Lower lobe of right lung (tissue), 2 donors: Measurements from ENCODE around the gene FGF10. TPM values are rescaled to one million over a fixed set of nuclear protein-coding genes. Genes with fewer than 3 reads are reported as not detected.

Source experiments
- ATAC-seq, 2 donors: fragments of 200-7000 bp; cut with Tn5 transposase; one replicate each; pipeline ENCODE4 v1.9.1; 2020 to 2022; ENCODE audit warnings: mild to moderate bottlenecking in 2 of 2, moderate library complexity in 2 of 2
- DNase-seq: peaks from one replicate; pipeline ENCODE4 v3.0.0-alpha.2; 2020
- H3K27ac ChIP-seq: fragments of 200-600 bp; one replicate; pipeline ENCODE4 v1.8.0; 2022
- H3K27me3 ChIP-seq: fragments of 200-600 bp; one replicate; pipeline ENCODE4 v1.8.0; 2022; ENCODE audit warnings: low read depth
- H3K36me3 ChIP-seq: fragments of 200-600 bp; one replicate; pipeline ENCODE4 v1.8.0; 2022; ENCODE audit warnings: mild to moderate bottlenecking
- H3K4me1 ChIP-seq: fragments of 200-600 bp; one replicate; pipeline ENCODE4 v1.8.0; 2022
- H3K4me3 ChIP-seq: fragments of 200-600 bp; one replicate; pipeline ENCODE4 v1.8.0; 2022; ENCODE audit warnings: mild to moderate bottlenecking
- H3K9me3 ChIP-seq: fragments of 200-600 bp; one replicate; pipeline ENCODE4 v1.8.0; 2022
- CTCF ChIP-seq: fragments of 200-600 bp; IDR thresholded peaks from one replicate; pipeline ENCODE4 v1.8.0; 2022; ENCODE audit warnings: antibody characterized with exemption, mild to moderate bottlenecking
- intact Hi-C: fragments of 100-400 bp; cut with DNase I; formaldehyde crosslinking; loops from one replicate; pipeline ENCODE4 v1.11.0; 2022
- total RNA-seq: library from RNA; stranded (reverse); fragmentation: NEBNext Ultra II Directional; extraction: Animal tissue kit (Norgen Biotek cat#: 25700); gene quantifications from one replicate; pipeline ENCODE4 v1.2.1, GENCODE V29; 2021
- donor health status: DM: no; HTN: yes; CAD: no; lungs with severe emphysema.

FGF10 gene
- total RNA-seq, 1 donor from 2014 or later = 7.6 TPM

- H3K27ac ChIP-seq = no peak overlapping the region
- H3K4me3 ChIP-seq = no peak overlapping the region
- TF ChIP-seq CTCF = no peak
- H3K4me1 ChIP-seq = no peaks in the 10 kb centered on the region
- no peaks in the 10 kb centered on the region for H3K9me3 ChIP-seq
- no peaks in the 10 kb centered on the region for H3K27me3 ChIP-seq
- DNase-seq = no peak
- no peak for ATAC-seq
- no peaks in the 10 kb centered on the region for H3K36me3 ChIP-seq
- intact Hi-C loops = no loop called here
These were observed 12.2 kb downstream of the FGF10 start for GRCh38 chr5:44377057-44377456.

DNA sequence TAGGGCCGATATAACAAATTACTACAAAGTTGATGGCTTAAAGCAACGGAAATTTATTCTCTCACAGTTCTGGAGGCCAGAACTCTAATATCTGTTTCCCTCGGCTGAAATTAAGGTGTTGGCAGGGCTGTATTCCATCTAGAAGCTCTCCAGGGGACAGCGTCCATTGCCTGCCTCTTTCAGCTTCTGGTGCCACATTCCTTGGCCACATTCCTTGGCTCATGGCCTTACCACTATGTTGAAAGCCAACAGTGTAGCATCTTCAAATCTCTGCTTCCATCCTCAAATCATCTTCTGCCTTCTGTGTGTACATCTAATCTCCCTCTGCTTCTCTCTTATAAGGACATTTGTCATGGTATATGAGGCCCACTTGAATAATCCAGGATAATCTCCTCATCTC is 17.2 kb downstream of the FGF10 start:
- intact Hi-C loops = no loop called here
- ATAC-seq = no peak
- Histone ChIP-seq H3K9me3 (no peaks in the 10 kb centered on the region), H3K4me3 (no peak overlapping the region), H3K36me3 (no peaks in the 10 kb centered on the region), H3K27me3 (no peaks in the 10 kb centered on the region), H3K27ac (no peak overlapping the region), H3K4me1 (no peaks in the 10 kb centered on the region)
- TF ChIP-seq CTCF = no peak
- no peak for DNase-seq

DNA sequence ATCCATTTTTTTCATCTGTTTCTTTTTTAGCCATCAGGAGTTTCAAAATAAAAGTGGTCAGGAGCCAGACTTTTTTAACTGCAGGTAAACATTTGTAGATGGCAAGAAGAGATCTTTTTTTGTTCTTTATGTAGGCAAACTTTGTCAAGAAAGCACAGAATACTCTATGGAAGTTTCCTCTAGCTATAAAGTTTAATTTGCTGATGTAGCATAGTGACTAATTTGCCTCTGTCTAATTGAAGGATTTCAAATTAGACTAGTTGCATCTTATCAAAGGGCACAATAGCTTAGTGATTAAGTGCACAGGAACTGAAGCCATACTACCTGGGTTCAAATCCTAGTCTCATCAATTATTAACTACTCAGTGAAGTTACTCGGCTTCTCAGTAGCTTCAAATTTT is 22.0 kb downstream of the FGF10 start:
- Histone ChIP-seq H3K36me3 (no peaks in the 10 kb centered on the region), H3K4me1 (no peaks in the 10 kb centered on the region), H3K27me3 (no peaks in the 10 kb centered on the region), H3K9me3 (no peaks in the 10 kb centered on the region), H3K4me3 (no peak overlapping the region), H3K27ac (no peak overlapping the region)
- ATAC-seq (no peak), DNase-seq (no peak)
- TF ChIP-seq CTCF = no peak
- intact Hi-C loops = no loop called here

DNA sequence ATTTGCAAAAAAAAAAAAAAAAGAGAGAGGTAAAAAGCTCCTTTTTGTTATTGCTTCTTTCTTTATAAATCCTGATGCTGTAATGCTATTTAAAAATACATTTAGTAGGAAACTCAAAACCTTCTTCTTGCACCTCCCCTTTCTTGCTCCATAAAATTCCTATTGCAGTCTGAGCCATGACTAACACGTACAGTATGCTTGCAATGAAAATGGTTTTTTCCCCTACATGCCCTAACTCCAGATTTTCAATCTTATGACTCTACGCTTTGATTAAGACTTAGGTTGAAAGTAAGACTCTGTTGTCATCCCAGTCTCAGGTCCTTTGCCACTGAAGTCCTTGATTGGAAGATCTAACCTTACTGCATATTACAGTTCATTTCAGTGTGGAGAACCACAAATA is 23.9 kb downstream of the FGF10 start:
- no peak for TF ChIP-seq CTCF
- intact Hi-C loops = no loop called here
- ATAC-seq (no peak), DNase-seq (no peak)
- Histone ChIP-seq H3K36me3 (no peaks in the 10 kb centered on the region), H3K27me3 (no peaks in the 10 kb centered on the region), H3K27ac (no peak overlapping the region), H3K4me1 (no peaks in the 10 kb centered on the region), H3K4me3 (no peak overlapping the region), H3K9me3 (no peaks in the 10 kb centered on the region)

DNA sequence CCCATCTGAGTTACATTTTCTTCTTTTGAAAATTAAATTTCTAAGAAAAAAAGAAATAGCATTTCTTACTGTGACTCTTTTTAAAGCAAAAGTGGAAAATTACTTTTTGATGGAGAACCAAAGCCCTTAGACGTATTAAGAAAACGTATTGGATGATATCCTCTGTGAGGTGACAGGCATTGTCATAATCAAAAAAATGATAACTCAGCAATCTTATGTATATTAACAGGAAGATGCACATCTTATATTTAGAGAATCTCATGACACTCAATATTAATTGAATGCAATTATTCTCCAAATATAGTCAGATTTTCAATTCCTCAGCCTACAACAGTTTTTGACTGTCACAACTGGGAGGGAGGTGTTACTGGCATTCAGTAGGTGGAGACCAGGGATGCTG is 25.1 kb downstream of the FGF10 start:
- DNase-seq (no peak), ATAC-seq (no peak)
- Histone ChIP-seq H3K27ac (no peak overlapping the region), H3K9me3 (no peaks in the 10 kb centered on the region), H3K27me3 (no peaks in the 10 kb centered on the region), H3K4me1 (no peaks in the 10 kb centered on the region), H3K4me3 (no peak overlapping the region), H3K36me3 (no peaks in the 10 kb centered on the region)
- TF ChIP-seq CTCF = no peak
- intact Hi-C loops = no loop called here

- Histone ChIP-seq H3K36me3 (no peaks in the 10 kb centered on the region), H3K4me3 (no peak overlapping the region), H3K4me1 (no peaks in the 10 kb centered on the region), H3K27me3 (no peaks in the 10 kb centered on the region), H3K27ac (no peak overlapping the region), H3K9me3 (no peaks in the 10 kb centered on the region)
- intact Hi-C loops = no loop called here
- TF ChIP-seq CTCF = no peak
- no peak for ATAC-seq
- no peak for DNase-seq
These were observed 27.7 kb downstream of the FGF10 start for GRCh38 chr5:44361342-44362001.
